Stimulated activated CD8-positive, alpha-beta memory T cell treated with anti-CD3 and anti-CD28 coated beads, Interleukin-7, amount 100 ng/mL, for 48 hours (primary cell): ENCODE data around the gene LRMDA.

Source experiments
- DNase-seq, 2 donors: peaks; one replicate each; pipeline ENCODE4 v3.0.0-alpha.2; 2020; ENCODE audit warnings: low read depth in 1 of 2; ENCODE audit errors: extremely low read depth in 1 of 2

Gene LRMDA

DNA sequence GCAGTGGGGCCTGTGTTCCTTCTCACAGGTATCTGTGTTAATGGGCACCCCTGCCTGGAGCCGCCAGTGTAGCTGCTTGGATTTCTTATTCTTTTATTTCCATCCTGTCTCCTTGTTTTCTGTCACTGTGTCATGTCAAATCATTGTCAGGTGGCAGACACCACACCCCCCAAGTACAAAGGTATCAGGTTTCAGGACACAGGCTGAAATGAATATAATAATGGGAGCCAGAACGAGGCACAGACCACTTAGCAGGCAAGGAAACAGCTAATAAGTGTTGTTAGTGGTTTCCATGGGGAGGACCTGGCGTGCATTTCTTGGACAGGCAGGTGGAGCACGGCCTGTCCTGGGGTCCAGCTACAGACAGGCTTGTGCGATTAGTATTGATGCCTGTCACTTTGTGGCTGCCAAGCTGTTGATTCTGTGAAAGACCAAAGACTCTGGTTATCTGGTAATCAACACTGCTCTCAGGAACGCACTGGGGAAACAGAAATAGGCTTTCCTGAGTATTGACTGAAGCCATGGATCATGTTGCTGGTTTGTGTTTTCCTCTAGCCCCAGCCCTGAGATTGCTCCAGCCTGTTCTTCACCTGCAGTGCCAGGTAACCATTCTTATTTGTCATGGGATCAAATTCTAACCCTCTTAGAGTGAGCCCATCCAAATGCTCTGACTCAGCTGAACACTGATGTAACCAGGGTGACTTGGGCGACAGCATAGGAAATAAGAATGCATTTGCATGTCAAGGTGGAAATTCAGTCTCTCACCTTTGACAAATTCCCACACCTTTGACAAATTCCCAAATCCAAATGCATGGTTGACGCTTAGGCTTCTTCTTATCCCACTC is 1002.0 kb downstream of the LRMDA start:
- DNase-seq, result no peak

DNA sequence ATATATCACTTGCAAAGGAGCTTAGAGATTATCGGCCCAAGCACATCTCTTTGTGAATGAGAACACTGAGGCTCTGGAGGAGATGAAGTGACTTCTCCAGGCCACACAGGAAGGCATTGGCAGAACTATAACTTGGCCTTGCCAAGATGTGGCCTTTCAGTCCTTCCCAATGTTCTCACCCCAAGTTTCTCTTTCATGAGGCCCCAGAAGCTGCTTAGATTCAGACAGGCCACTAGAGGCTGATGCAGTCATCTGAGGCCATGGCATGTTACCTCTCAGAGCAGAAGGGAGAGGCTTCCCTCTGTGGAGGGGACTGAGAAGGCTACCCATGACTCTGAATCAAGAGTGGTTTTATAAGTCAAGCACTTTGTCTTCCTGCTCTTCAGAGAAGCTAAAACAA is 1003.7 kb downstream of the LRMDA start:
- DNase-seq, result no peak

DNA sequence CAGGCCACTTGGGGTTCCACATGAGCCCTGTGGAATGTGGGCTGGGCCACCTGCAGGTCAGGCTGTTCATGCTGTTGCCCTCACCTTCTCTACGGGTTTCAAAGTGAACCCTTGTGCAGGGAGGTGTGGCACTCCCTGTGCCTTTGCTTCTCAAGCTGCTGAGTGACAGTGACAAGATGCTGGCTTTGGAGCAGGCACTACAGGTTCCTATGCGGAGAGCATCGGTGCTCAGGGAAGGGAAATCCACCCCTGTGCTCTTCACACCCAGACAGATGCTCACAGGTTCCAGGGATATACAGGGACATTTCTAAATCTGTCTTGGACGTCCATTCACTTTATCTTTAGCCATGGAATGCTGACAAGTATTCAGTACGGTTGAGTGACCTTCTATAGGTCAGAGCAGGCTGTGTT is 1005.0 kb downstream of the LRMDA start:
- DNase-seq, result no peak

DNA sequence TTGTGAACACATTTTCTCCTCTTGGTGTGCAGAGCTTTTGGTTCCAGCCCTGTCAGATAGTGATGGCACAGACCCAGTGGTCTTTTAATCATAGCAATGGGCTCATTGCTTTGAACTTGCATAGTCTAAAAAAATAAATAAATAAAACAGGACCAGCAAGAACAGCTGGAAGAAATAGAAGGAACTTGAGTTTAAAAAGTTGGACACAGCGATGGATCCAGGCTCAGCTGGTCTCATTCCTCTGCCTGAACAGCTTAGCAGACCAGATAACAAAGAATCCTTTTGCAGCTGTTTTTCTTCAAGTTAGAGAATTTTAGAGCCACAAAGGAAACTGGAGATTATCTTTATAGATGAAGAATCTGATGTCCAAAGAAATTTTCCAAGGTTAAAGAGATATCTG is 1005.6 kb downstream of the LRMDA start:
- no peak for DNase-seq

DNA sequence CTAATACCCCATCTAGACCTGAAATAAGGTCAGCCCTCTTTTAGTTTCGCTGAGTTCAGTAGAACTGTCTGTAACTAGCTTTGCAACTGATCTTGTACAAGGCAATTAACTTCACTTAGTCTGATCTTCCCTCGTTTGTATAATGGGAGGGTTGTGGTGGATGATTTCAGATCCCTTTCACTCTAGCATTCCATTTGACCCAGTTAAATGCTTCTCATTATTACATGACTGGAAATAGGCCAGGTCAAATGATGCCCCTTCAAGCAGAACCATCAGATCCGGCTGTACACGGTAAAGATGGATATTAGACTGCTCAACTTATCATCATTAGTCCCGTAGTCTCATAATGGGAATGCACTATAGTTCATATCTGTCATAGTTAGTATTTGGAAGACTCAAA is 1009.0 kb downstream of the LRMDA start:
- no peak for DNase-seq

DNA sequence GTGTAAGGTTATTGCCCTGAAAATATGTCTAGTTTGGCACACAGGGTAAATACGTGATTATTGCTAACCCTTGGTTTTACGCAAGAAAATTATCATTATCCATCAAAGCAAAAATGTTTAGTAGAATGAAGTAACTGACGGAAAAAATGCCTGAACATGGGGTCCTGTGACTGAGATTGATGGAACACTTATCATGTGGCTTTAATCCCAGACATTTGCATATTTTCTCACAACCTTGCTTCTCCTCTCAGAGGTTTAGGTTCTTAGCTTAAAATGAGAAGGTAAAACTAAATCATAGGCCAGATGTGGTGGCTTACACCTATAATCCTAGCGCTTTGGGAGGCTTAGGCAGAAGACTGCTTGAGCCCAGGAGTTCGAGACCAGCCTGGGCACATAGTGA is 1010.7 kb downstream of the LRMDA start:
- DNase-seq, result no peak

DNA sequence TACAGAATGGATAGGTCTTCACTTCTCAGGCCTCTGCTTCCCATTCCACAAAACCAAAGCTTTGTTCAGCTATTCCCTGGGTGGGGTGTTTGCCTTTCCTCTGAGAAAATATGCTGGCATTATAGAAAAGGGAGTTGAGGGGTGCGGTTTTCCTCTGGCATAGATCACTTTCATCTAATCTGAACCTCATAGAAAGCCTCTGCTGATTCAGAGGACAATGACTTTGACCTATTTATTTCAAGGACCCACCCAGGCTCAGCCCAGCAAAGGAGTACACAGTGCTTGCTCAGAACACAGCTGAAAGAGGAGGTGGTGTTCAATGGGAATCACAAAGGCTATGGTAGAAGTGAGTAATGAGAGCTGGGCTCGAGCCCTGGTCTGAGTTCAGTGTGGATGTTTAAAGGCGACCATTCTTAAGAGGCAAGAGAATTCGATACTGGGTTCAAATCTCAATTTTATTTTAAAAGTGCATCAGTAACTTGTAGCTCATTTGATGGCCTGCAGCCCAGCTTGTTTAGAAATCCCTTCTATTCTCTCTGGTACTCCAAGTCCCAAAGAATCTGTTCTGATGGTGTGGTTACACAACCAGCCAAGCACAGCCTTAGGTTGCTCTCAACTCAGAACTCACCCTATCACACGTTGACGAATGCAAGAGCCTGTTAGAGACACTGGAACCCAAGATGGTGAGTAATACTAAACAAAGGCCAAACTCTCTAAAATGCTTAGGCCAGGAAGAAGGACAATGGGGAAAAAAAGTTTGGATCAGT is 1012.8 kb downstream of the LRMDA start:
- no peak for DNase-seq

DNA sequence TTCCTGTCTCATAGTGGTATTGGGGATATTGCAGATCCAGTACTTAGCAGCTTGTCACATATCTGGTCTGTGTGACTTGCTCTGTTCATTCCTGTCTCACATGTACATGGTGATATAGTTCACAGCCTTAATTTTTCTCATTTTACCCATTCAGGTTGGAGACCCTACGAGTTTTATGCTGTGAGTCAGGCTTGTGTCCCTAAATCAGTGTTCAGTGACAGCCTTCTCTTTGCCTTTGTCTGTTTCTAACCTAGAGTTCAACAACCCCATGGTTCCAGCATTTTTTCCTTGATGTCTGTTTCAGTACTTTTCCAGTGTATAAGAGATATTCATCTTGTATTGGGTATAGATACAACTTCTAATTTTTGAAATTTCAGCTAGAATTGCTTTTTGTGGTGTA is 1016.2 kb downstream of the LRMDA start:
- DNase-seq, result no peak

DNA sequence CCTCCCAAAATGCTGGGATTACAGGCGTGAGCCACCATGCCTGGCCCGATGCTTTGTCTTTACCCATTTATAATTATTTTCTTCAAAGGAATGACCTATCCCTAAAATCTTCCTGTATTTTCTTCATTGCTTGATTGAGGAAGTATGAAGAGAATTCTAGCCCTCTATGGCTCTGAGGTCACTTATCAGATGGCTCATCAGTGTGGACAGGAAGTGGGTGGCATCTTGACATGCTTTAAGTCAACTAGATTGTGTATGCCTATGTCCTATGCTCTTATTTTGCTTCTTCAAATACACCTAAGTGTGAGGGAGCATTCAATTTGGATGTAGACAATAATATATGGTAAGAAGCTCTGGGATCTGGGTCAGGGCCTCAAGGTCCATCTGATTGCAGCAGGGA is 1020.5 kb downstream of the LRMDA start:
- DNase-seq, result no peak

DNA sequence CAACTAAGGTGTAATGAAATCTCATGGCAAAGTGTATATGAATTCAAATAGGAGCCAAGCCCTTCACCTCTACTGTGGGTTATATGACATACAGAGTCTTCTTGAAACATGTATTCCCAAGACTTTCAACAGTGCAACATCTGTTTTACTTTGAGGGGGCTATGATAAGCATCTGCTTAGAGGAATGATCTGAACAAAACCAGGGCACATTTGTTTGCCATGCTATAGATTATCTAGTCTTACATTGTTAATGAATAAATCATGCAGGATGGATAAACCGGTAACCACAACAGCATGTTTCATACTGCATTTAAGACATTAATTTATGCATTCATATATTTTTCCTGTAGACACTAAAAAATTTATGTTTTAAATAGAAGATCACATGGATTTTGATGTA is 1021.9 kb downstream of the LRMDA start:
- DNase-seq, result no peak

DNA sequence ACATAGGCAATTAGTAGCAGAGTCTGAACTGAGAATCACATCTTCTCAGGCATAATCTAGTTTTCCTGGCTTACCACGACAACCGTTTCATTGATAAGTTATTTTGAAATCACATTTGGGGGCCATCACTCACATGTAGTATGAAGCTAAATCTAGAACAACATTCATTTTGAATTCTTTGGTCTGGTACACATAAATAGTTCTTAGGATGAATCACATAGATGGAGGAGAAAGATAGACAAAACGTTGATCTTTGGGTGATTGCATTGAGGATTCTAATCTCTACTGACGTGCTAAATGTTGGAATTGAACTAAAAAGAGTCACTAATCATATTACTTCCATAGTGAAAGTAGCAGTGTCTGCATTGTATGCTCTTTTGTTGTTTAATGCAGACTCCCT is 1022.6 kb downstream of the LRMDA start:
- no peak for DNase-seq

DNA sequence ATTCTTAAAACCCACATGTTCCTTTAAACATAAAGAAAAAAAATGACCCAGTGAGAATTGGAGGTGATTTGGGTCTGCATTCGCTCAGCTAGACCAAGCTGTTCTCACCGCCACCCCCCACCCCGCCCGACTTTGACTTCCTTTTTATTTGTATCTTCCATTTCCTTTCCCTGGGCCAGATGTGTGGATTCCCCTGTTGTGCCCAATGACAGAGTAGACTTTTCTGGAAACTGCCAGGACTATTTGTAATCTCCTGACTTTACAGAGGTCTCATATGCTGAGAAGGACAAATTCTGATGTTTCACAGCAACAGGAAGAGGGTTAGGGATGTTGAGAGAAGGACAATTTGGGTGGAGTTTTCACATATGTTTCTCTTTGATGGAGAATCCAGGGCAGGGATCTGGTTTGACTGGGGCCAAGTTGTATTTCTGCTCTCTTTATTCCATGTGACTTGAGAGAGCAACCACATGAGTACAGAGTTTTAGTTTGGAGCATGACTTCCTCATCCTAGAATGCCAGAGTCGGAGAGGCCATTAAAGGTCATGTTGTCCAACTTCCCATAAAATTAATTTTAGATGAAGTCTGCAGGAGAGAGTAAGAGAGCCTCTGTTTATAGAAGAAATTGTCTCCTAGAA is 1023.2 kb downstream of the LRMDA start:
- no peak for DNase-seq

DNA sequence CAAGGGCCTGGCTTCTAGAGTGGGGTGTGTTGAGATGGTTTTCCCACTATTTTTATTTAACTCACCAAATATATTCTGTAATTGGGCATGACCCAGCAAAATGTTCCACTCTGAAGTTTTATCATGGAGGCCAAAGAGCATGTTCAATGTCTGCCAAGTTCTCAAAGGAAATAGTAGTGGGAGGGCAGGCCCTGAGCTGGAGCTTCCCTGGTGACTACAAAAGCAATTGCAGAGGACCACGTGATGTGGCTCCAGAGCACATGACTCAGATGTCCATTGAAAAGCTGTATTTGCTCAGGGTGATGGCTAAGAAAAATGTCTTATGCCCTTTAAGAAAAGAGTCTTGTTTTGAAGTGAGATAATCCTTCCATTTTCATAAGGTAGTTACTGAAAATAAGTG is 1024.8 kb downstream of the LRMDA start:
- DNase-seq, result no peak

DNA sequence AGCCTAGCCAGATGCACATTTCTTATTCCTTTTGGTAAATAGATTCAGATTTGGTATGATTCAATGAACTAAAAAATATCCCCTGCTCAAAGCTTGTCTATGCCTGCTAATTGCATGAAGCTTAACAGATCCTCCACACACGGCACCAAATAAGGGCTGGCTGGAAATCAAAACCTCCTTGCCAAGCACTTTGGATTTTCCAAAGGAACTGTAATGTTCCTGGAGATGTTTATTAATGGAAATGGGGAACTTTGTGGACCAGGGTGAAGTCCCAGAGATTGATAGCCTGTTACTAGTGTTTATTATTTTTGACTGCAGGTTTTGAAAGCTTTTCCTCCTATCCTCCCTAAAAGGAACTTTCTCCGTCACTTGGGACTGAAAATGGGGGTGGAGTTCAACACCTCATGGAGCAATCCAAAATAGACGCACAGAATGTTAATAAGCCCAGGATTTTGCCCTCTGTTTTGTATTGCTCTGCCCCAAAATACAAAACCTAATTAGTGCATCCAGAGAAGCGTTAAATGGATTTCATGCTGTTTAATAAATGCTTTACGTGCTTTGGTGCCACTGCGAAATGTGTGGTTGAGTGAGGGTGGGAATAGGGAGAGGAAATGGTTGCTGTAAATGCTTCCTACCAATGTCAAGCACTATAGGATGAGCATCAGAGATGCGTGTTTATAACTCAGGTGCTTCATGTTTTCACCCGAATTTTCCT is 1027.7 kb downstream of the LRMDA start:
- no peak for DNase-seq

DNA sequence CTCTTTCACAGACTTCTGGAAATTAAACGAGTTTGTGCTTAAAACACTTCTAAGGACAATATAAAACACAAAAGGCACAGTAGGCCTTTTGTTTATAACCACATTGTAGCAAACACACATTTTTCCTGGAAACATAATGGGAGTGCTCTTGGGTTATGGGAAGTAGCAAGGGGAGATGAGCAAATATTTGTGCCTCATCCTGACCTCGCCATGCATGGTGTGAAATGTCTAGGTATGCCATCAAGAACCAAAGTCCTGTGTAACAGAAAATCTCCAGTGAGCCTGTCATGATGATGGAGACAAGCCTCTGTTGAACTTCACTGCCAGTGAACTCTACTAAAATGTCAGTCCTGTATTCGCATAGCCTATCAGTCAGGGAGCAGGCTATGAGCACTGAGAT is 1029.6 kb downstream of the LRMDA start:
- no peak for DNase-seq

DNA sequence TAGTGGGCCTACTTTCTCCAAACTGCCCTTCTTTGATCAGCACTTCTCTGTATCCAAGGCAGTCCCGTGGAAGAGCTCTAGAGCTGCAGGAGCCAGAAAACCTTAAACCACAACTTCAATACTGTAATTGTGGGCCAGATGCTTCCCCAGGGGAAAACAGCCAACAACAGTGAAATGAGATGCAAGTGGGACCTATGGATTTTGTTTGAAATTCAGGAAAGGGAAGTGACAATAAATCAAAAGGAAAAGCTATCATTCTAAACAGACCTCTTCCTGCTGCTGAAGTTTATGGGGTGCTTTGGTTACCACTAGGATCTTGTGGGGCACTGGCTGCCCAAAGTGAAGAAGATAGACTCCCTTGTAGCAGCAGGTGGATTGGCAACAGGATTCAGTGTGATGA is 1031.7 kb downstream of the LRMDA start:
- DNase-seq, result no peak

DNA sequence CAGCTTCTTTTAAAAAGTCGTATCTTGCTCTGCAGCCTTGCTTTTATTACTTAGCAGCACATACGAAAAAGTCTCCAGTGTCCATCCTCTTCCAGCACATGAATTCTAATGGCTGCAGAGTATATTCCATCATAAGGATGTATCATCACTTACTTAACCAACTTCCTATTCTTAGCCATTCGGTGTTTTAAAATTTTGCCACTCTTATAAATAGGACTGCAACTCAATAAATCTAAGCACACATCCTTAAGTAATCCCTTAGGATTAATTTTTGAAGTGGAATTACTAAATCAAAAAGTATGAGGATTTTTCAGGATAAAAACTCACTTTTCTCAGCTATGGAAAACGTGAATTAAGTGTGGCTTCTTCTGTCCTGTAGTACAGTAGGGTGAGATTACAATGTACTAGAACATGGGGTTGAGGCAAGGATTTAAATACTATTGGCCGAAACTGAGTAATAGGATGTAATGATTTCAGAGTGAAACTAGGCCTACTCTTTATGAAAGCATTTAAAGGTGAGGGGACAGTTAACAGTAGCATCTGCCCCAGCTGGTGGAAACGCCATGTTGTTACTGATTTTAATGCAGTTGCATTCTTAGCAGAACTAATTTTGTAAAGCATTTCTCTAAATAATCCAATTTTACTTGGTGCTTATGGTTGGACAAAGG is 1035.5 kb downstream of the LRMDA start:
- DNase-seq, result no peak

DNA sequence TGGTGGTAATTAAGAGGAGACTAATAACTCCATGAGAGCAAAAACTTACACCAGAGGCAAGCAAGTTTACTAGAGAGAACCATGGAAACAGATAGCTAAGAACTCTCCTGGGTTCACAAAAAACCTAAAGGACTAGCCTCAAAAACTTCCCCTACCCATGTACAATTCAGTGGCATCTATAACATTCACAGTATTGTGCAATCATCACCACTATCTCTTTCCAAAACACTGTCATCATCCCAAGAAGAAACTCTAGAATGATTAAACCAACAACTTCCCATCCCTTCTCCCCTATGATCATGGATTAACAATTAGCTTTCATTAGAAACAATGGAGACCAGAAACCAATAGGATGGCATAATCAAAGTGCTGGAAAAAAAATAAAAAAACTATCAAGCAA is 1038.3 kb downstream of the LRMDA start:
- DNase-seq, result no peak

DNA sequence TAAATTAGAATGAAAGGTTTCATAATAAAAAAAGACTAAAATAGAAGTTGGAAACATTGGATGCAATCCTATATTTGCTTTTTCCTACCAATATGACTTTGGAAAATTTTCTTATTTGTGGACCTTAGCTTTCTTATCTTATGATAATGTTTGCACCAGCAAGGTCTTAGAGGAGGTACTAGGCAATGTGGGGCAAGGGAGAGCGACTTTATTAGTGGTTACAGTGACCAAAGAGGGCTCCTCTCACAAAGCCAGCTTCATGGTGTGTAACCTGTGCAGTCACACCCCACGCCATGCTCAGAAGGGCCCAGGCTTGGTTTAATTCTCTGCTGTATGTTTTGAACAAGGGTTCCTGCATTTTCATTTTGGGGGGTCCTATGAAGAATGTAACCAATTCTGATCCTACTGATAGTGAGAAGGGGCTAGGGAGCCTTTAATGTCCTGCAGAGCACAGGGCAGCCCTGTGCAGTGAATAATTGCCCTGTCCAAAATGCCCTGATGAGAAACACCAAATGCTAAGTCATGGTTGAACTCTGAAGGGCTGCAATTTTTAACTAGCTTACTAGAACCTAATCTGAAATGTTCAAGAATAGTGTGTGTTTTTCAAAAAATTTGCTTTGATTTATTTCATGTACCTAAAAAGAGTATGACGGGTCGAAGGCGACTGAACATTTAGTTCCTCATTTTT is 1047.8 kb downstream of the LRMDA start:
- DNase-seq, result no peak

DNA sequence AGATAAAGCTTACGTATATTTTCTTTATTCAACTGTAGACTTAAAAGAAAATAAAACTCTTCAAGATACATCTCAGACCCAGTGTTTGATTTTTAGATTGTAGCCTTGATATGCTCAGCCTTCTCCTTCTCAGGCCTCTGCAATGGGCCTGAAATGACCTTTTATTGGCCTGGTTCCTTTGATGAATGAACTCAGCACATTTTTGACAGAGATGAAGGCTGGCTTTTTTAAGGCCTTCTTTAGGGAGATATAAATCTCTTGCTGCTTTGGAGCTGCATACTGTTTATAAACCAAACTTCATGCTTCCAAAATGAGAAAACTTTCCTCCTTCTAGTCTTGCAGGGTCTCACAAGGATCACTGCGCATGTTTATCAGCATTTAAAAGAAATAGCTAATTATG is 1049.8 kb downstream of the LRMDA start:
- DNase-seq, result no peak
